BJ (cell line): ENCODE measurements around the gene SZT2. TPM values are rescaled to one million over a fixed set of nuclear protein-coding genes. Genes with fewer than 3 reads are reported as not detected.
A peak's percentile ranks its signal among the peaks of the same experiment; 100 is the strongest.
"Not testable (repeated sequence)": the region's sequence is repeated elsewhere in the genome, so short reads cannot be mapped to it uniquely, and the experiment has no call there.

Experiments
- CTCF ChIA-PET: fragments of 350-600 bp; formaldehyde crosslinking; extraction: SDS; loops from one replicate; lab custom pipeline; 2021; ENCODE audit warnings: antibody characterized with exemption, inconsistent platforms; lab: Yijun Ruan, JAX
- POLR2A ChIA-PET: fragments of 300-600 bp; sonication (Branson Sonifier 250); formaldehyde crosslinking; extraction: SDS; loops from one replicate; lab custom pipeline; 2021; ENCODE audit warnings: antibody characterized with exemption; lab: Charles Lee
- DNase-seq: peaks from one replicate; pipeline ENCODE4 v3.0.0-alpha.2; 2011; ENCODE audit warnings: low read depth
- H3K27me3 ChIP-seq: 2 replicates; pipeline ENCODE4 v1.6.0; 2011; ENCODE audit warnings: low read length; ENCODE audit not compliant: control insufficient read depth, insufficient read depth
- H3K36me3 ChIP-seq: 2 replicates; pipeline ENCODE4 v1.5.1; 2011; ENCODE audit warnings: low read length; ENCODE audit not compliant: control insufficient read depth, insufficient read depth
- H3K4me3 ChIP-seq: 2 replicates; pipeline ENCODE4 v1.5.1; 2011; ENCODE audit warnings: low read depth, mild to moderate bottlenecking, control low read depth, low read length
- polyA plus RNA-seq: library from polyadenylated mRNA; depleted of rRNA; stranded (reverse); fragments of >200 nt; gene quantifications from 2 replicates; pipeline ENCODE4 v1.2.3, GENCODE V29; 2011
- TF ChIP-seq, protein P1 (sequence below): IDR thresholded peaks from 2 replicates; pipeline ENCODE4 v1.5.1; 2011; ENCODE audit warnings: low read depth, mild to moderate bottlenecking, control low read depth, inconsistent platforms, low read length, moderate library complexity; ENCODE audit not compliant: insufficient read depth

Gene SZT2
- polyA plus RNA-seq, 1 experiment, result 12.1 TPM

DNA sequence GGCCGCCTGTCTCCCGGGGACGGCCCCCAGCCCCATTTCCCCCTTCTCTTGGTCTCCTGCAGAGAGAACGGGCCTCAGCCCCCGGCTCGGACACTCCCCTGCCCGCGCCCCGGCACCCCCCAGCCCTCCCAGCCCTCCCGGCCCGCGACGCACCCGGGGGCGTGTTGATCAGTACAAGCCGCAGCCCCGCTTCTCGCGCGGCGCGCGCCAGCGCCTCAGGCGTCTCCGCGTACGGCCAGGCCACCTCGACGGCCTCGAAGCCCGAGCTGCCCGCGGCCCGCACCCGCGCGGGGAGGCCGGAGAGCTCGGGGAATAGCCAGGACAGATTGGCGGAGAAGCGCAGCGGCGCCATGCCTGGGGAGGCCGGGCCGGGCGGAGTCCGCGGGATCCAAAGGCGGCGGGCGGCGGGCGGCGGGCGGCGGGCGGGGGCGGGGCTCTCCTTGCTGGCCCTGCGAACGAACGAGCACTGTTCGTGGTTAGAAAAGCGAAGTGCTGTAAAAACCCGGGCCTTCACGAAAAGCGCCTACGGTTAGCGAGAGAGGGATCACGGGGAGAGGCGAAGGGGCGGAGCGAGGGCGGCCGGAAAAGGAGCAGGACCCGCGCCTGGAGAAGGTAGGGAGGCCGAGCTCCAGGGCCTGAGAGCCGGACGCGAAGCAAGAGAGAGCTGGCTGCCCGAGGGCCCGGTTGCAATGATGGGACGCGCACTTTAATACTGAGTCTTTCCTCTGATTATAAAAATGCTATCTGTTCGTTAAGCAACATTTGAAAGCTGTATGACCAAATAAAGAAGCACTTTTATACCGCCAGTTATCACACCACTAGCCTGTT lies 64.0 kb downstream of the SZT2 start, which contains the start of gene HYI:
Gene HYI (minus strand): TSS at position 490 of the 828 bp plus-strand sequence. CDS start 138 bp downstream, at position 352.
- TF ChIP-seq, protein P1, sequence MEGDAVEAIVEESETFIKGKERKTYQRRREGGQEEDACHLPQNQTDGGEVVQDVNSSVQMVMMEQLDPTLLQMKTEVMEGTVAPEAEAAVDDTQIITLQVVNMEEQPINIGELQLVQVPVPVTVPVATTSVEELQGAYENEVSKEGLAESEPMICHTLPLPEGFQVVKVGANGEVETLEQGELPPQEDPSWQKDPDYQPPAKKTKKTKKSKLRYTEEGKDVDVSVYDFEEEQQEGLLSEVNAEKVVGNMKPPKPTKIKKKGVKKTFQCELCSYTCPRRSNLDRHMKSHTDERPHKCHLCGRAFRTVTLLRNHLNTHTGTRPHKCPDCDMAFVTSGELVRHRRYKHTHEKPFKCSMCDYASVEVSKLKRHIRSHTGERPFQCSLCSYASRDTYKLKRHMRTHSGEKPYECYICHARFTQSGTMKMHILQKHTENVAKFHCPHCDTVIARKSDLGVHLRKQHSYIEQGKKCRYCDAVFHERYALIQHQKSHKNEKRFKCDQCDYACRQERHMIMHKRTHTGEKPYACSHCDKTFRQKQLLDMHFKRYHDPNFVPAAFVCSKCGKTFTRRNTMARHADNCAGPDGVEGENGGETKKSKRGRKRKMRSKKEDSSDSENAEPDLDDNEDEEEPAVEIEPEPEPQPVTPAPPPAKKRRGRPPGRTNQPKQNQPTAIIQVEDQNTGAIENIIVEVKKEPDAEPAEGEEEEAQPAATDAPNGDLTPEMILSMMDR, result no peak
- Histone ChIP-seq H3K36me3 (peaks cover 22% of the 10 kb centered on the region), H3K4me3 (peak within 1 kb of the TSS; percentile 45), H3K27me3 (no peaks in the 10 kb centered on the region)
- DNase-seq, result peak; percentile 51
- CTCF ChIA-PET, result interaction anchor here (0.9 to 1.9 kb wide), 5 partner anchors 11 to 634 kb away, joined by 3 to 5 read pairs (median 4); no protein-coding TSS in a partner anchor
- POLR2A ChIA-PET, result interaction anchor here (0.6 to 0.7 kb wide), 2 partner anchors 129 to 346 kb away, joined by 5 to 8 read pairs; no protein-coding TSS in a partner anchor

DNA sequence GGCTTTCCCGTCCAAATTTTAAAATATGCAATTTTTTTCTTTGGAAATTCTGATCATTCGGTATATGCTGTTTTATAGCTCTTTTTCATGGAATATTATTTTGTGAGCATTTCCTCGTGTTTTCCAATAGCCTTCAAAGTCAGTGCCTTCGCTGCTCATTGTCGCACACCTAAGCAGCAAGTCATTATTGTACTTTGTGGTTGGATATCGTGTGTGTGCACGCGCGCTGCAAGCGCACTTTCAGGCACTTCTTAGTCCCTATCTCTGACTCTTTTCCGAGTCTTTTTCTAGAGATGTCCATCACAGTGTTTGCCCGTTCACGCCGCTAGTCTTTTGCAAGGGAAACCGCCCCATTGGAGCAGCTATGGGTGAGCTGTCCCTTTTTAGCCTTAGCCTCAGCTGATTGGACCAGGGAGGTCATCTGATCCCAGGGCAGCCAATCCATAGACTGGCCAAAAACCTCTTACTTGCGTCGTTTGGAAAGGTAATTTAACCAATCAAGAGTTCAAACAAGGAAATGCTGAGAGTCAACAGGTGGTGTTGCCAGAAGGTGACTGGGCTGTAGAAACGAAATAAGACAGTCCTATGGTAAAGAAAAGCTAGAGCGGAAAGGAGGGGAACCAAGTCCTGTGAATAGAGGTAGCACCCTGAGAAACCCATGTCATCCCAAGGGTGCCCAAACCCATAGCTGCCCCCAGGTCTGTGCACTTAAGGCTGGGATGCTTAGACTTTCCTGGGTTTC lies 64.7 kb downstream of the SZT2 start:
- Histone ChIP-seq H3K36me3 (peaks cover 15% of the 10 kb centered on the region), H3K4me3 (peak overlapping the region; percentile 45), H3K27me3 (no peaks in the 10 kb centered on the region)
- TF ChIP-seq, protein P1, result 0 out of 2 replicates have a peak, but pooled peaks have one; percentile 5
- ChIA-PET CTCF (interaction anchor here (0.9 to 1.9 kb wide), 6 partner anchors 8 to 634 kb away, joined by 3 to 5 read pairs (median 4); no protein-coding TSS in a partner anchor), POLR2A (no interaction called here)
- DNase-seq, result peak; percentile 42

DNA sequence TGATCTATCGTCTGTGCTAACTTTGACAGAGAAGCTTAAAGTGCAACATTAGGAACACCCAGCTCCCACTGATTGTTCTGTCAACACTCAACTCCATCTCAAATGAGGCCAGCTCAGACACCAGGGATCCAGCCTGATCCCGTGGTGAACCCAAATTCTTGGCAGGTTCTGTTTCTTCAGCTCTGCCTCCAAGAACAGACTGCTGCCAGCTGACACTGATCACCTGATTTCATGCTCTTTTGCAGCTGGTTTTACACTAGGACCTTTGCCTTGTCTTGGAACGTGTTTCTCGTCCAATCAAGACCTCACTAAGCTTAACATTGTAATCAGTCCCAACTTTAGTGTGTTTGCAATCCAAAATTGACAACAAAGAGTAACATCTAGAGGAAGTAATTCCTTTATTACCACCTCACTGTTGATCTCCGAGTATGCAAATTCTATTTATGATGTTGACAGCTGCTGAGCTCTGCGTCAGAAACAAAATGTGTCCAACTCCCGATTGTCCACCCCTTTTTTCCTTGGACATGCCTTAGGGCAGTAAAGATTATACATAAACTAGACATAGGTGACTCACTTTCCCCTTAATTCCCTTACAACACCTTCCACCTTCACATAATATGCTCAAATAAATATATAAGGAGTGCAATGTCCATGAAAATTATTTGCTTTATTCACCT lies 65.7 kb downstream of the SZT2 start:
- TF ChIP-seq, protein P1, result no peak
- Histone ChIP-seq H3K27me3 (no peaks in the 10 kb centered on the region), H3K36me3 (peaks cover 11% of the 10 kb centered on the region), H3K4me3 (no peak overlapping the region)
- DNase-seq, result no peak
- CTCF ChIA-PET, result interaction anchor here (1.0 to 1.9 kb wide), 3 partner anchors 8 to 13 kb away, joined by 3 to 5 read pairs (median 5); no protein-coding TSS in a partner anchor
- POLR2A ChIA-PET, result no interaction called here

DNA sequence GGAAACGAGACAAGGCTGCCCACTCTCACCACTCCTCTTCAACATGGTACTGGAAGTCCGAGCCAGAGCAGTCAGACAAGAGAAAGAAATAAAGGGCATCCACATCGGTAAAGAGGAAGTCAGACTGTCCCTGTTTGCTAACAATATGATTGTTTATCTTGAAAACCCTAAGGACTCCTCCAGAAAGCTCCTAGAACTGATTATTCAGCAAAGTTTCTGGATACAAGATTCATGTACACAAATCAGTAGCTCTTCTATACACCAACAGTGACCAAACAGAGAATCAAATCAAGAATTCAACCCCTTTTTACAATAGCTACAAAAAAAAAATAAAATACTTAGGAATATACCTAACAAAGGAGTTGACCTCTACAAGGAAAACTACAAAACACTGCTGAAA lies 68.7 kb downstream of the SZT2 start:
- CTCF ChIA-PET, result interaction anchor here (1.1 kb wide), 1 partner anchor 36 kb away, joined by 3 read pairs; no protein-coding TSS in a partner anchor
- H3K27me3 ChIP-seq, H3K36me3 ChIP-seq, DNase-seq, H3K4me3 ChIP-seq, POLR2A ChIA-PET: not testable (repeated sequence)

DNA sequence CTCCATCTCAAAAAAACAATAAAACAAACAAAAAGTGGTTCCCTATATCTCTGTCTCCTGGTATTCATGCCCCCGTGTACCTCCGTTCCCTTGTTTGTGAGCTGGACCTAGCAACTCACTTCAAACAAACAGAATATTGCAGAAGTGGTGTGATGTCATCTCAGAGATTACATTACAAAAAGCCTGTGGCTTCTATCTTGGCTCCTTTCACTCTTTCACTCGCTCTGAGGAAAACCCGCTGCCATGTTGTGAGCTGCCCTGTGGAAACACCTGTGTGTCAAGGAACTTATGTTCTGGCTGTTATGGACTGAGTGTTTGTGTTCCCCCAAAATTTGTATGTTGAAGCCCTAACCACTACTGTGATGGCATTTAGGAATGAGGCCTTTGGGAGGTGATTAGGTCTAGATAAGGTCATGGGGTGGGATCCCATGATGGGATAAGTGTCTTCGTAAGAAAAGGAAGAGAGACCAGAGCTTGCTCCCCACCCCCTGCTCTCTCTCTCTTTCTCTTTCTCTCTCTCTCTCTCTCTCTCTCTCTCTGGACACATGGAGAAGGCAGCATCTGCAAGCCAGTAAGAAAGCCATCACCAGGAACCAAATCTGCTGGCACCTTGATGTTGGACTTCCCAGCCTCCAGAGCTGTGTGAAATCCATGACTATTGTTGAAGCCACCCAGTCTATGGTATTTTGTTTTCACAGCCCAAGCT lies 71.4 kb downstream of the SZT2 start:
- H3K36me3 ChIP-seq, result no peaks in the 10 kb centered on the region
- TF ChIP-seq, protein P1, result no peak
- POLR2A ChIA-PET, result no interaction called here
- H3K27me3 ChIP-seq, result no peaks in the 10 kb centered on the region
- CTCF ChIA-PET, result no interaction called here
- DNase-seq, result no peak
- H3K4me3 ChIP-seq, result no peak overlapping the region
